K562 (cell line): ENCODE measurements around the gene SYVN1. TPM values are rescaled to one million over a fixed set of nuclear protein-coding genes. Genes with fewer than 3 reads are reported as not detected.
A peak's percentile ranks its signal among the peaks of the same experiment; 100 is the strongest.

ENCODE experiments used
- ARNT ChIP-seq, 2 experiments: fragments of 450-650 bp; IDR thresholded peaks; 2 replicates each; pipeline ENCODE4 v1.6.1; 2016; ENCODE audit warnings: mild to moderate bottlenecking in 1 of 2
- ETV5 ChIP-seq: sonication (generic); formaldehyde crosslinking; IDR thresholded peaks from 2 replicates; pipeline ENCODE4 v1.4.0; 2020; ENCODE audit warnings: low read depth, mild to moderate bottlenecking, missing genetic modification reagents
- GABPB2 ChIP-seq: fragments of 250-450 bp; sonication (Bioruptor Pico); conservative IDR thresholded peaks from 2 replicates; pipeline ENCODE4 v1.5.1; 2021; ENCODE audit warnings: mild to moderate bottlenecking
- HNRNPL ChIP-seq: fragments of 200-400 bp; formaldehyde crosslinking; IDR thresholded peaks from 2 replicates; pipeline ENCODE4 v1.6.1; 2017; ENCODE audit warnings: low read depth, mild to moderate bottlenecking, low read length
- NR1H2 ChIP-seq: sonication (generic); formaldehyde crosslinking; IDR thresholded peaks from 2 replicates; pipeline ENCODE4 v1.4.0; 2020; ENCODE audit warnings: mild to moderate bottlenecking, missing genetic modification reagents
- PML ChIP-seq: IDR thresholded peaks from 2 replicates; pipeline ENCODE4 v1.6.1; 2012; ENCODE audit warnings: low read length, inconsistent platforms
- PTRF ChIP-seq: fragments of 450-650 bp; IDR thresholded peaks from 2 replicates; pipeline ENCODE4 v1.6.1; 2016; ENCODE audit warnings: mild to moderate bottlenecking, missing genetic modification characterization, missing compliant biosample characterization
- RUNX1 ChIP-seq: sonication (generic); IDR thresholded peaks from 2 replicates; pipeline ENCODE4 v1.6.1; 2016; ENCODE audit warnings: antibody characterized with exemption, low read depth
- SIN3B ChIP-seq: fragments of 450-650 bp; IDR thresholded peaks from 2 replicates; pipeline ENCODE4 v1.6.1; 2017; ENCODE audit warnings: low read depth, mild to moderate bottlenecking, moderate library complexity
- ZNF197 ChIP-seq: fragments of 200-800 bp; sonication (Bioruptor generic); IDR thresholded peaks from 2 replicates; pipeline ENCODE4 v1.6.1; 2016; ENCODE audit warnings: low read depth, missing genetic modification characterization, missing compliant biosample characterization
- polyA plus RNA-seq, 8 experiments: library from polyadenylated mRNA; depleted of rRNA in 4 of 8; stranded (reverse) in 5 of 8; unstranded in 3 of 8; fragments of >200 nt; fragmentation: Nextera tagmentation in 2 of 8; fragmentation: Illumina TruSeq in 1 of 8; extraction: Ambion mirVana in 2 of 8; extraction: Trizol in 1 of 8; gene quantifications; 2 replicates each; pipeline versions ENCODE4 v1.2.1 to v1.2.3, GENCODE V29; 2011 to 2014; ENCODE audit warnings: inconsistent platforms in 1 of 8, missing spikeins in 1 of 8
- total RNA-seq, 7 experiments: library from RNA; depleted of rRNA in 6 of 7; stranded (reverse); fragments of >200 nt in 6 of 7; fragmentation: Illumina TruSeq in 2 of 7; extraction: Trizol in 2 of 7; gene quantifications; 2 replicates each; pipeline versions ENCODE4 v1.2.1 to v1.2.3, GENCODE V29; 2011 to 2021; ENCODE audit warnings: low replicate concordance in 1 of 7

Gene SYVN1
- total and polyA plus RNA-seq, 9 of the 15 experiments (the other 6 are each of a cell fraction or from before 2014, with no cell fraction given), result 0.41 to 47.4 (median 9.9) TPM

- TF ChIP-seq ZNF197 (CRISPR knock-in tag), result no peak
- 0 out of 2 replicates have a peak, but pooled peaks have one; percentile 25 for TF ChIP-seq RUNX1
- 0 out of 2 replicates have a peak, but pooled peaks have one; percentile 23 for TF ChIP-seq GABPB2
- 0 out of 2 replicates have a peak, but pooled peaks have one; percentile 71 for TF ChIP-seq NR1H2
- TF ChIP-seq PTRF (tag), result no peak
- TF ChIP-seq SIN3B, result peak; percentile 94
- TF ChIP-seq PML, result peak; percentile 45; the same call in 1 of the 2 replicates
- peak; percentile 47; the same call in 1 of the 2 replicates for TF ChIP-seq HNRNPL
- no peak for TF ChIP-seq ARNT (IDR thresholded peaks at IDR 0.05)
- TF ChIP-seq ETV5 (CRISPR knock-in tag), result peak; percentile 68; the same call in 1 of the 2 replicates
Observed at GRCh38 chr11:65117206-65118096, 16.9 kb downstream of the SYVN1 start, which contains the start of gene ZNHIT2 (continued).
